C4-2B (cell line): ENCODE measurements around the gene DEFB108B.
"Not testable (repeated sequence)": the region's sequence is repeated elsewhere in the genome, so short reads cannot be mapped to it uniquely, and the experiment has no call there.

Source experiments
- CTCF ChIP-seq: fragments of 450-650 bp; conservative IDR thresholded peaks from 2 replicates; pipeline ENCODE4 v1.5.1; 2017; ENCODE audit warnings: mild to moderate bottlenecking
- ZFX ChIP-seq: fragments of 450-650 bp; IDR thresholded peaks from 2 replicates; pipeline ENCODE4 v1.6.1; 2017

GRCh38 chr11:71878059-71878458, 45.1 kb downstream of the DEFB108B start, which contains the start of gene DEFB131B:
- TF ChIP-seq CTCF, ZFX: not testable (repeated sequence)
